ENCODE results near the gene ETNK2. TPM values are rescaled to one million over a fixed set of nuclear protein-coding genes. Genes with fewer than 3 reads are reported as not detected.

The ETNK2 gene
- polyA plus RNA-seq, 3 donors: not detected

- Histone ChIP-seq H3K27ac (ENCODE audit: low read depth in 1 of 2, low read length in 2 of 2) (peak overlapping the region in 1 of 2 donors; percentile 14), H3K36me3 (replicated peaks in 1 of 2; ENCODE audit: control insufficient read depth in 1 of 2, insufficient read depth in 2 of 2, low read length in 2 of 2) (no peaks in the 10 kb centered on the region), H3K4me1 (ENCODE audit: control insufficient read depth in 1 of 2, insufficient read depth in 2 of 2, low read length in 2 of 2) (peaks cover 15 to 17% of the 10 kb centered on the region in 2 donors), H4K20me1 (ENCODE audit: insufficient read depth, low read length) (no peaks in the 10 kb centered on the region), H3K9me3 (replicated peaks in 1 of 2; ENCODE audit: control insufficient read depth in 1 of 2, insufficient read depth in 1 of 2, low read length in 2 of 2) (no peaks in the 10 kb centered on the region), H2AFZ (ENCODE audit: insufficient read depth, low read depth, low read length, poor library complexity, severe bottlenecking) (no peak overlapping the region), H3K4me2 (replicated peaks; ENCODE audit: extremely low read depth, low read length, poor library complexity, severe bottlenecking) (no peak overlapping the region), H3K27me3 (ENCODE audit: control insufficient read depth in 2 of 2, insufficient read depth in 2 of 2, low read length in 2 of 2) (peaks cover 0 to 2% of the 10 kb centered on the region in 2 donors), H3K9ac (ENCODE audit: insufficient read depth, low read length, poor library complexity, severe bottlenecking) (peak overlapping the region; percentile 15), H3K79me2 (ENCODE audit: insufficient read depth, low read length) (no peaks in the 10 kb centered on the region), H3K4me3 (replicated peaks in 1 of 3; ENCODE audit: low read depth in 2 of 3, low read length in 3 of 3) (no peak overlapping the region)
- peak overlapping the region in 3 of 7 donors; percentile 16 to 84 (median 81) for H3K27ac Mint-ChIP-seq
- TF ChIP-seq CTCF (IDR thresholded peaks at IDR 0.05): no peak
- peaks cover 0 to 23% (median 12%) of the 10 kb centered on the region in 3 donors for H3K27me3 Mint-ChIP-seq (ENCODE audit: low read depth in 3 of 3)
- 45% methylated on average over 2 of the region's 4 CpGs for WGBS (ENCODE audit: insufficient coverage)
- no peaks in the 10 kb centered on the region for H3K9me3 Mint-ChIP-seq
- peak in 1 of 3 donors; percentile 18 for DNase-seq
- intact Hi-C loops (cut with micrococcal nuclease): no loop called here
- no peaks in the 10 kb centered on the region for H3K36me3 Mint-ChIP-seq
- peak overlapping the region in 1 of 2 donors; percentile 17 for H3K4me3 Mint-ChIP-seq
- peaks cover 17% of the 10 kb centered on the region for H3K4me1 Mint-ChIP-seq
These were observed 36.7 kb downstream of the ETNK2 start for GRCh38 chr1:204115116-204115515.

DNA sequence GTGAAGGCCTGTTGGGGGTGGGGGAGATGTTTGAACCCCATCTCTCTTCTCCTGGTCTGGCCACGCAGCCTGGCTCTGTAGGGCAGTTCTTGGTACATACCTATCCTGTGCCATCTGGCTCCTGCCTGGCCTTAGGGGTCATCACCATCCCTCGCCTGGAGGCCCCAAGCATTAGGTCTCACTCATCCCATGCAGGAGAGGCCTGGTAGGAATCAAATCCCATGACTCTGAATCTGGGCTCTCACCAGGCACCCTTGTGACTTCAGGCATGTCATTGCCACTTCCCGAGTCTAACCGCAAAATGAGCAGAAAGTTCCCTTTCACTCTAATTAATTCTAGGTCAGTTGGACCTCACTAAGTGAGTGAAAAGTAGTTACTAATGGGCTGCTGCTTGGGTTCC, 37.2 kb downstream of the ETNK2 start:
- intact Hi-C loops (cut with micrococcal nuclease): no loop called here
- no CpG with 5 or more reads among the region's 4 CpGs for WGBS (ENCODE audit: insufficient coverage)
- DNase-seq: peak; percentile 49 to 78 (median 54)
- peaks cover 15 to 17% of the 10 kb centered on the region in 2 donors for H3K4me1 ChIP-seq (ENCODE audit: control insufficient read depth in 1 of 2, insufficient read depth in 2 of 2, low read length in 2 of 2)
- peaks cover 17% of the 10 kb centered on the region for H3K4me1 Mint-ChIP-seq
- H3K4me3 Mint-ChIP-seq: peak overlapping the region in 1 of 2 donors; percentile 17
- no peaks in the 10 kb centered on the region for H3K79me2 ChIP-seq (ENCODE audit: insufficient read depth, low read length)
- H2AFZ ChIP-seq (ENCODE audit: insufficient read depth, low read depth, low read length, poor library complexity, severe bottlenecking): no peak overlapping the region
- H3K9ac ChIP-seq (ENCODE audit: insufficient read depth, low read length, poor library complexity, severe bottlenecking): peak overlapping the region; percentile 15
- no peak for TF ChIP-seq CTCF (IDR thresholded peaks at IDR 0.05)
- H3K27ac ChIP-seq (ENCODE audit: low read depth in 1 of 2, low read length in 2 of 2): peak overlapping the region in 1 of 2 donors; percentile 14
- no peaks in the 10 kb centered on the region for H3K9me3 Mint-ChIP-seq
- no peaks in the 10 kb centered on the region for H3K36me3 Mint-ChIP-seq
- H4K20me1 ChIP-seq (ENCODE audit: insufficient read depth, low read length): no peaks in the 10 kb centered on the region
- peaks cover 0 to 2% of the 10 kb centered on the region in 2 donors for H3K27me3 ChIP-seq (ENCODE audit: control insufficient read depth in 2 of 2, insufficient read depth in 2 of 2, low read length in 2 of 2)
- no peaks in the 10 kb centered on the region for H3K36me3 ChIP-seq (replicated peaks in 1 of 2; ENCODE audit: control insufficient read depth in 1 of 2, insufficient read depth in 2 of 2, low read length in 2 of 2)
- peak overlapping the region in 4 of 7 donors; percentile 58 to 84 (median 76) for H3K27ac Mint-ChIP-seq
- H3K9me3 ChIP-seq (replicated peaks in 1 of 2; ENCODE audit: control insufficient read depth in 1 of 2, insufficient read depth in 1 of 2, low read length in 2 of 2): no peaks in the 10 kb centered on the region
- no peak overlapping the region for H3K4me2 ChIP-seq (replicated peaks; ENCODE audit: extremely low read depth, low read length, poor library complexity, severe bottlenecking)
- H3K27me3 Mint-ChIP-seq (ENCODE audit: low read depth in 3 of 3): peaks cover 3 to 23% (median 14%) of the 10 kb centered on the region in 3 donors
- H3K4me3 ChIP-seq (replicated peaks in 1 of 3; ENCODE audit: low read depth in 2 of 3, low read length in 3 of 3): no peak overlapping the region
